GM12878 (cell line): ENCODE measurements around the gene TMEM132C.

Source experiments
- ESRRA ChIP-seq: IDR thresholded peaks from 2 replicates; pipeline ENCODE4 v1.6.1; 2012; ENCODE audit warnings: mild to moderate bottlenecking, low read length, improper control_type of control experiment
- JUND ChIP-seq: IDR thresholded peaks from 2 replicates; pipeline ENCODE4 v1.6.1; 2012; ENCODE audit warnings: low read depth, mild to moderate bottlenecking, low read length, improper control_type of control experiment, moderate library complexity
- NFIC ChIP-seq: IDR thresholded peaks from 2 replicates; pipeline ENCODE4 v1.6.1; 2012; ENCODE audit warnings: low read depth, mild to moderate bottlenecking, inconsistent platforms, low read length, moderate library complexity
- POLR2A ChIP-seq: IDR thresholded peaks from 2 replicates; pipeline ENCODE4 v1.6.1; 2011; ENCODE audit warnings: low read depth, mild to moderate bottlenecking, low read length
- POLR2AphosphoS5 ChIP-seq: IDR thresholded peaks from 2 replicates; pipeline ENCODE4 v1.6.1; 2011; ENCODE audit warnings: mild to moderate bottlenecking, low read length, inconsistent platforms
- RAD21 ChIP-seq: IDR thresholded peaks from 2 replicates; pipeline ENCODE4 v1.6.1; 2011; ENCODE audit warnings: mild to moderate bottlenecking, low read depth, low read length, moderate library complexity; ENCODE audit not compliant: insufficient read depth
- SMARCA5 ChIP-seq: fragments of 450-650 bp; IDR thresholded peaks from 2 replicates; pipeline ENCODE4 v1.6.1; 2017; ENCODE audit warnings: mild to moderate bottlenecking
- ZNF384 ChIP-seq: IDR thresholded peaks from 2 replicates; pipeline ENCODE4 v1.6.1; 2012; ENCODE audit warnings: low read depth, mild to moderate bottlenecking, low read length, improper control_type of control experiment, borderline replicate concordance
- TF ChIP-seq, protein P1 (sequence below), 3 experiments: IDR thresholded peaks in 2 of 3; conservative IDR thresholded peaks in 1 of 3; 2 replicates each; pipeline ENCODE4 v1.5.1; 2011; ENCODE audit warnings: low read depth in 3 of 3, low read length in 3 of 3, mild to moderate bottlenecking in 3 of 3, control low read depth in 2 of 3, moderate library complexity in 2 of 3, inconsistent platforms in 1 of 3, mixed read lengths in 1 of 3; ENCODE audit not compliant: control insufficient read depth in 2 of 3, insufficient read depth in 1 of 3; ENCODE audit errors: extremely low read depth in 1 of 3
- TF ChIP-seq, protein P2 (sequence below): IDR thresholded peaks from 2 replicates; pipeline ENCODE4 v1.6.1; 2012; ENCODE audit warnings: low read depth, low read length, improper control_type of control experiment
- TF ChIP-seq, protein P3 (sequence below): fragments of 450-650 bp; IDR thresholded peaks from 2 replicates; pipeline ENCODE4 v1.6.1; 2016; ENCODE audit warnings: mild to moderate bottlenecking

DNA sequence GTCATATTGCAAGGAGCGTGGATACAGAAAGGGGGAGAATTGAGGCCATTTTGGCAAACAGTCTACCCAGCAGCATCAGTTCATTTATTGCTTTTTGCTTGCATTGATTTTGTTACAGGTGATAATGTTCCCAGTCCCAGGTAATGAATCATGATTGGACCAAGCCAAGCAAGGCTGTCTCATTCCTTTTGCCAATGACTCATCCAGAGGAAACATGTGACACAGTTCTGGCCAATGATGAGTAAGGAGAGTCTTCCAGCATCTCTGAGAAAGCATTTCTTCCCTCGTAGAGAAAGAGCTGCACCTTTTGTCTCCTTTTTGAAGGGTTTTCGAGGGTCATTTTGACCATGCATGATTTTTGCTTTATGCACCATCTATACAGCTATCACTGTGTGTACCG, 488.6 kb downstream of the TMEM132C start:
- TF ChIP-seq, protein P1, sequence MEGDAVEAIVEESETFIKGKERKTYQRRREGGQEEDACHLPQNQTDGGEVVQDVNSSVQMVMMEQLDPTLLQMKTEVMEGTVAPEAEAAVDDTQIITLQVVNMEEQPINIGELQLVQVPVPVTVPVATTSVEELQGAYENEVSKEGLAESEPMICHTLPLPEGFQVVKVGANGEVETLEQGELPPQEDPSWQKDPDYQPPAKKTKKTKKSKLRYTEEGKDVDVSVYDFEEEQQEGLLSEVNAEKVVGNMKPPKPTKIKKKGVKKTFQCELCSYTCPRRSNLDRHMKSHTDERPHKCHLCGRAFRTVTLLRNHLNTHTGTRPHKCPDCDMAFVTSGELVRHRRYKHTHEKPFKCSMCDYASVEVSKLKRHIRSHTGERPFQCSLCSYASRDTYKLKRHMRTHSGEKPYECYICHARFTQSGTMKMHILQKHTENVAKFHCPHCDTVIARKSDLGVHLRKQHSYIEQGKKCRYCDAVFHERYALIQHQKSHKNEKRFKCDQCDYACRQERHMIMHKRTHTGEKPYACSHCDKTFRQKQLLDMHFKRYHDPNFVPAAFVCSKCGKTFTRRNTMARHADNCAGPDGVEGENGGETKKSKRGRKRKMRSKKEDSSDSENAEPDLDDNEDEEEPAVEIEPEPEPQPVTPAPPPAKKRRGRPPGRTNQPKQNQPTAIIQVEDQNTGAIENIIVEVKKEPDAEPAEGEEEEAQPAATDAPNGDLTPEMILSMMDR (IDR thresholded peaks at IDR 0.05 in 2 of 3, conservative IDR thresholded peaks at IDR 0.05 in 1 of 3; ENCODE audit: control insufficient read depth in 2 of 3, extremely low read depth in 1 of 3, insufficient read depth in 1 of 3, low read depth in 3 of 3, low read length in 3 of 3) = no peak
- no peak for TF ChIP-seq POLR2AphosphoS5
- TF ChIP-seq, protein P2, sequence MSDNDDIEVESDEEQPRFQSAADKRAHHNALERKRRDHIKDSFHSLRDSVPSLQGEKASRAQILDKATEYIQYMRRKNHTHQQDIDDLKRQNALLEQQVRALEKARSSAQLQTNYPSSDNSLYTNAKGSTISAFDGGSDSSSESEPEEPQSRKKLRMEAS = no peak
- TF ChIP-seq ZNF384 = no peak
- TF ChIP-seq POLR2A = no peak
- TF ChIP-seq ESRRA = no peak
- TF ChIP-seq RAD21 = no peak
- TF ChIP-seq, protein P3, sequence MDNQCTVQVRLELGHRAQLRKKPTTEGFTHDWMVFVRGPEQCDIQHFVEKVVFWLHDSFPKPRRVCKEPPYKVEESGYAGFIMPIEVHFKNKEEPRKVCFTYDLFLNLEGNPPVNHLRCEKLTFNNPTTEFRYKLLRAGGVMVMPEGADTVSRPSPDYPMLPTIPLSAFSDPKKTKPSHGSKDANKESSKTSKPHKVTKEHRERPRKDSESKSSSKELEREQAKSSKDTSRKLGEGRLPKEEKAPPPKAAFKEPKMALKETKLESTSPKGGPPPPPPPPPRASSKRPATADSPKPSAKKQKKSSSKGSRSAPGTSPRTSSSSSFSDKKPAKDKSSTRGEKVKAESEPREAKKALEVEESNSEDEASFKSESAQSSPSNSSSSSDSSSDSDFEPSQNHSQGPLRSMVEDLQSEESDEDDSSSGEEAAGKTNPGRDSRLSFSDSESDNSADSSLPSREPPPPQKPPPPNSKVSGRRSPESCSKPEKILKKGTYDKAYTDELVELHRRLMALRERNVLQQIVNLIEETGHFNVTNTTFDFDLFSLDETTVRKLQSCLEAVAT = no peak
- no peak for TF ChIP-seq NFIC
- no peak for TF ChIP-seq SMARCA5
- no peak for TF ChIP-seq JUND
